HTR-8/SVneo (cell line): ENCODE data around the gene LSM10.
A peak's percentile ranks its signal among the peaks of the same experiment; 100 is the strongest.

Experiments used
- DNase-seq: peaks from one replicate; pipeline ENCODE4 v3.0.0; 2011; ENCODE audit warnings: low spot score, mixed read lengths; ENCODE audit not compliant: insufficient read length
- FAIRE-seq: peaks from 2 replicates; lab custom pipeline; 2011; peaks lifted over from hg19 to GRCh38; lab: Jason Lieb, UNC

The LSM10 gene

DNA sequence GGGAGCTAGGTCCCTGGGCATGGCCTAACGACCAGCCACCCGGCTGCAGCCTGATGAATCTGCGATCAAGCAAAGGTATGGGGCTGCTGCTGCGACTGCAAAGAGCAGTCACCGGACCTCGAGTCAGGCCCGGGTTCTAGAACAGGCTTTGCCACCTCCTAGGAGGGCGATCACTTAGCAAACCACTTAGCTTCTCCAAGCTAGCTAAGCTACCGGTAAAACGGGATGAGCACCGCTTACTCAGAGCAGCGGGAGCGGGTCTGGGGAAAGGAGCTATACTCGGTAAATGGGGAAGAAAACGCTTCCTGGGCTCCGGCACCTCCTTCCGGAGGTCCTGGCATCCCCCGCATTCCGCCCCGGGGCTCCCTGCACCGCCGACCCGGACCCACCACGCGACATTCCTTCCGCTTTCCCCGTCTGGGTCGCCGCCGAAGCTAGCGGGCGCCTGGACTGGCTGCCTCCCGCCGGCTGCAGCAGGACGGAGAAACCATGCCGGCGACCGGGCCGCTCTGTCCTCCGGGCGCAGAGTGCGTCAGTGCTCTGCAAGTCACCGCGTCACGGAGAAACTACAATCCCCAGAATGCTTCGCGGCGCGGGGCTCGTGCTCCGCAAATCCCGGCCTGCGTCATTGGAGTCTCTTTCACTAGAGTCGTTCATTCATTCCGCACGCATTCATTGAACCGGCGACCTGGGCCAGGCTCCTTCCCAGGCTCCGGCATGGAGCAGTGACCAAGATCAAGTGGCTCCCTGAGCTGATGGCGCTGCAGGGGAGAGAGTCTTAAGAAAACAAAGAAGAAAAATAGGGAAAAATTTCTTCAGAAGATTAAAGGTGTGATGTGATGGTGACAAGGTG is at the start of gene LSM10:
Gene LSM10, minus strand, starts transcription at position 531 of the 853 bp plus-strand sequence. CDS start 3,779 bp downstream, outside the sequence.
- peak; percentile 90 for DNase-seq
- peak; percentile 48 for FAIRE-seq

- FAIRE-seq = no peak
- DNase-seq = no peak
Measured at GRCh38 chr1:36447450-36447849, 49.7 kb upstream of the LSM10 start.

DNA sequence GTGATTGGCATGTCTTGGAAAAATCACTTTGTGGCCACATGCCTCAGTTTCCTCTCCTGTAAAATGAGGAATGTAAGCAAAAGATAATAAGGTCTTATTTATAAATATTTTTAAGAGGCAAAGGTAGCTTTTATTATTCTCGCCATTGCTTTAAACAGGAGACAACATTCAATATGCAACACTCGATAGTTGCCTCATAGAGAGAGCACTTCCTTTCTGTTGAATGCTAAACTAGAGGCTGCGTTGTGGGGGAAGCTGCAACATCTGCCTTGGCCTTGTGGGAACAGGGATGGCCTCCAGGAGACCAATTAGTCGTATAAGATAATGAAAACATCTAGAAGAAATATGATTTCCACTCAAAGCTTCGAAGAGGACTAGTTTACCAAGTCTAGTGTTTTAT is 49.0 kb upstream of the LSM10 start:
- no peak for DNase-seq
- FAIRE-seq = no peak

- FAIRE-seq = no peak
- no peak for DNase-seq
Measured at GRCh38 chr1:36446271-36446670, 48.6 kb upstream of the LSM10 start.

DNA sequence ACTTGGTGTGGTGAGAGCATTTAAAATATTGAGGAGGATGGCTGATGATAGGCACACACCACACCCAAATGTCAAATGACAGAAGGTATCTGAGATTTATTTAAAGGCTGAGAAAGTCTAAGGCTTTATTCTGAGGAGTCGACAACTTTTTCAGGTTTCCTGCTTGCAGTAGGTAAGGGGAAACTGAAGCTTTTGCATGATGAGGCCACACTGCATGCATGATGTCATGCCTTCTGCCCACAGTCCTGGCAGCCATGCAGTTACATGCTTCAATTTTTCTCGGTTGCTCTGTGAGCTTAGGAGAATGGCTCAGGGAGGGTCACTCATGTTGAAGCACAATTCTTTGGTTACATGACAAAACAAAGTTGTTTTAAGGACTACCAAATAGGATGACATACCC is 45.6 kb upstream of the LSM10 start:
- no peak for DNase-seq
- no peak for FAIRE-seq

- no peak for FAIRE-seq
- no peak for DNase-seq
Measured at GRCh38 chr1:36442337-36442736, 44.6 kb upstream of the LSM10 start.

DNA sequence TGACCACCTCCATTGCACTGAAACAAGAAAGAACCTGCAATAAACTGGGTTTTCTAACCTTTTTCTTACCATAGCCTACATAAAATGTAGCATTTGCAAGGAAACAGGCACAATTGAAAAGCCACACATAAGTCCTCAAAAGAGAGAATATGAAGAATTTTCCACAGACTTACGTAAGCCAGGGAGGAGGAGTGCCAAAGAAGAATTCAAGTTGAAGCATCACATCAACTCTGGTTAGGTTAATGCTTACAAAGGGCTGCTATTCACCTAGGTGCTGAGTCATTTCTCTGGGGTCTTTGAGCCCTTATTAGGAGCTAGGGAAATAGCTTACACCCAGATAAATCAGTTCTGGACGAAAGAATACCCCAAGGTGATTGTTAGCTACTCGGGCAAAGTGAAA is 42.9 kb upstream of the LSM10 start:
- no peak for DNase-seq
- FAIRE-seq = no peak

DNA sequence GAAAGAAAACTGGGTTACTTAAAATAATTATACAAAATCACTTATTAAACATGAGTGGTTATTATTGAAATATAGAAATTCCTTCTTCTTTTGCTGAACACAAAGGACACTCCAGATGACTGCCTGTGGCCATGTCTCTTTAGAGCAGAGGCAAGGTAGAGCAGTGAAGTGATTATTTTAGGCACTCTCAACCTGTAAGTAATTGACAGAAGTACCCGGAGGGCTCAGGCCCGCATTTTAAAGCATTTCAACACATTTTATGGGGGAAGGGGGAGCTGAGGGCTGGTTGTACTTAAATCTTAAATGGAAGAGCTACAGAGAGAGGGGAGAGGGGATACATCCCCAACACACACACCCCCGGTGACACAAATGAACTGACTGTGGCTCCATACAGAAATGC is 42.3 kb upstream of the LSM10 start:
- FAIRE-seq (no peak), DNase-seq (no peak)

DNA sequence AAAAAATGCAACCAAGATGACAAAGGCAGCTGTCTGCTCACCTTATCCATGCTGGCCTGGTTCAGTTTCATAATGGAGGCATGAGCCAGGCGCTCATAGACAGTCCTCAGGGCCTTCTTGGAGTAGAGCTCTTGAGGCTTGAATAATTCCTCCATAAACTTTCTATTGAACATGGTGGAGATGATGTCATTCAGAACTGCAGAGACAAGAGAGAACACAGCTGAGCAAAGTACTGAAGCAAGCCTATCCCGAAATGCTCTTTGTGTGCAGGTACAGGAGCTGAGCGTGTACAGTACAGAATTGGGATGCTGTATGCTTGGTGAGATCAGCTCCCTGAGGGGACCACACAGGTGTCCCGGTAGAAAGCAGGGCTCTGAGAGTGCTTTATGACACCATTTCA is 41.0 kb upstream of the LSM10 start:
- no peak for FAIRE-seq
- DNase-seq = no peak

GRCh38 chr1:36436821-36437220 is 39.1 kb upstream of the LSM10 start:
- no peak for DNase-seq
- no peak for FAIRE-seq

GRCh38 chr1:36433102-36433501 is 35.4 kb upstream of the LSM10 start:
- FAIRE-seq (no peak), DNase-seq (no peak)

DNA sequence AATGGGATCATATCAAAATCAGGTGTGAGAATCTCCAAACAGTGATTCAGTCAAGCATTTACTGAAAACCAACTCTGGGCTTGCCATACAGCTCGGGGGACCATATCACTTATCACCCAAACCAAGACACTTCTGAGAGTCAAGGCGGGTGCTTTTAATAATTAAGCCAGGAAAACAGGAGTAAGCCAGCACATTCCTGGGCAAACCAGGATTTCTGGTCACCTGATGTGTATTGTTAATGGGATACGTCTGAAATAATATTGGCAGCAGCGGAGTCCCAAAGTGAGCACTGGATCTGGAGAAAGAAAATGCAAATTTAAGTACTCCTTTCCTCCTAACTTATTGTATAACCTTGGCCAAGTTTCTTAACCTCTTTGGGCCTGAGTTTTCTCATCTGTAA is 34.9 kb upstream of the LSM10 start:
- FAIRE-seq = no peak
- DNase-seq = no peak

DNA sequence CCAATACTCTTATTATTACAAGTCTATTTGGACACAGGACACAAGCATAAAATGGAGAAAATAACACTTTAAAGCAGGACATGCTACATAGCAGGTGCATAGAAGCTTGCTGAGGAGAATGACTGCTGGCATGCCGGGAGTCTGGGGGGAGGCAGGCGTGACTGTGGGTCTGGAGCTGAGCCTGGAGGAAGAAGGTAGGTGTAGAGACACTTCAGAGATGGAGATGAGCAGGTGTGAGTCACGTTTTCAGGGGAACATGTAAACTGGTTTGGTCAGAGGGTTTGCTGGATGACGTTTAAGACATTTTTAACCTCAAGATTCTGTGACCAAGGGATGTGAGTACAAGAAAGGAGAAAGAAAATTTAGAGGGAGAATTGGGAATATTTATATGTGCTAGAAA is 28.1 kb upstream of the LSM10 start:
- DNase-seq = no peak
- no peak for FAIRE-seq

- FAIRE-seq (no peak), DNase-seq (no peak)
Measured at GRCh38 chr1:36421649-36422048, 23.9 kb upstream of the LSM10 start.

- peak; percentile 82 for FAIRE-seq
- peak; percentile 81 for DNase-seq
Measured at GRCh38 chr1:36420836-36421317, 23.2 kb upstream of the LSM10 start.

GRCh38 chr1:36420409-36420808 is 22.7 kb upstream of the LSM10 start:
- DNase-seq (no peak), FAIRE-seq (no peak)

- DNase-seq (no peak), FAIRE-seq (no peak)
Measured at GRCh38 chr1:36419569-36419968, 21.9 kb upstream of the LSM10 start.

DNA sequence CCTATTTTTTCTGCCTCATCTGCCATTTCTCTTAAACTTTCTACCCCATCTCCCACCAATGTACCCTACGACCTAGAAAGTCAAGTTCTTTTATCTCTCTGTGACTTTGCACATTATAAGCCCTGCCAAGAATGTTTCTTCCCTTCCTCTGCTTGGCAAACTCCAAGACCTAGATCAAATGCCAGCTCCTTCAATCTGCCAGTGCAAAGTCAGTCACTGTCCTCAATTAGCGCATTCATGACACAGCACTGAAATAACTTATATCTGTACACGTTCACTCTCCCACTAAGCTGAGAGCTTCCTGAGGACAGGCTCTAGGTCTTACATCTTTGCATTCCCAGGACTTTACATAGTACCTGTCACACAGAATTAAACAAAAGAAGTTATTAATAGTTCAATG is 21.4 kb upstream of the LSM10 start:
- DNase-seq (no peak), FAIRE-seq (no peak)

DNA sequence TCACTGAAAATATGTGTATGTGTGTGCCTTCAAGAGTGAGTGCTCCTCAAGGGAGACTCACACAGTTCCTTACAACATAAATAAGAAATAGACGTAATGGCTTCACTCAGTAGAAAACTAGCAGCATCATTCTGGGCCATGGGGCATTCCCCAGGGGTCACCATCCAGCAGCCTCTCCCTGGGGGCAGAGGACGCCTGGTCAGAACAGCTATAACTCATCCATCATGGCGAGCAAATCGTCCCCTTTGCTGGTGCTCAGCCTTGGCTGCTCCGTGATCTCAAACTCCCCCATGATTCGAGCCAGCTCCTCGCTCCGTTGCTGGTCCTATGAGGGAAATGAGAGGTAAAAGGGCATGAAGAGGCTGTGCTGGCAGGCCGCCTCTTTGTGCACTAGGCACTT is 20.2 kb upstream of the LSM10 start:
- DNase-seq (no peak), FAIRE-seq (no peak)

DNA sequence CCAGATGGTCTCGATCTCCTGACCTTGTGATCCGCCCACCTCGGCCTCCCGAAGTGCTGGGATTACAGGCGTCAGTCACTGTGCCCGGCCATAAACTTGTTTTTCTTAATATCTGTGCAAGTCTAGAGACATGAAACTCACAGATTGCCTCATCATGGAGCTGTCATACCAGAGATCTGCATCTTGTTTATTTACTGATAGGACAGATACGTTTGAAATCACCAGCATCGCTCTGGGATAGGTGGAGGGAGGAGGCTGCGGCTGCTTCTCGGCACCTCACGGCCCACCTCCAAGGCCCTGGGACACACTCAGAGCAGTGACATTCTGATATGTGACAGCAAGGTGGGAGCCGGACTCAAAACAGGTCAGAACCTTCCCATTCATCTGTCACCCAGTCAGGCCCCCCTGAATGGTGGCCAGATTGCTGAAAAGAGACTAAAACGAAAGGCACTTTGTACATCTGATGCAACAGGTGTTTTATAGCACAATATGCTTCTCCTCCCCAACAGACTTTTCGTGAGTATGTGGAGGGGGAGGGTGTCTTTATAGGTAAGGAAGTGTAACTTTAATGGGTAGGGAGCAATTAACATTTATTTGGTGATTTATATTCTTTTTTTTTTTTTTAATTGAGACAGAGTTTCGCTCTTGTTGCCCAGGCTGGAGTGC is 18.1 kb upstream of the LSM10 start:
- DNase-seq = no peak
- FAIRE-seq = no peak

DNA sequence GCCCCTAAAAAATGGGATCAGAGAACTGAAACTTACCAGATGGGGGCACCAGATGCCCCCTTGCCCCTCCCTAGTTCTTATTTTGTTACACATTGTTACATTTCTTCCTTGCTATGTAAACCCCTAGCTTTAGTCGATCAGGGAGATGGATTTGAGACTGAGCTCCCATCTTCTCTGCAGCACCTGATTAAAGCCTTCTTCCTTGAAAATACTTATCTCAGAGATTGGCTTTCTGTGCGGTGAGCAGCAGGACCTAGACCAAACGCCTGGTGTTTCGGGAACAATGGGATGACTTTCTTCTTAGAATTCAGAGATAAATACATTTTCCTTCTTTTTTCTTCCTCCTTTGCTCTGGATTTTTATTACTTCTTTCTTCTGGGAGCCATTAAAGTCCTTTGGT is 16.7 kb upstream of the LSM10 start:
- DNase-seq = no peak
- FAIRE-seq = no peak
